HEK293 (cell line): ENCODE results near the gene LAG3.

Experiments used
- GLI2 ChIP-seq: fragments of 450-650 bp; formaldehyde crosslinking; IDR thresholded peaks from 2 replicates; pipeline ENCODE4; 2017; ENCODE audit warnings: missing biosample characterization, missing genetic modification characterization, low read depth, borderline replicate concordance
- KLF16 ChIP-seq: fragments of 450-650 bp; formaldehyde crosslinking; IDR thresholded peaks from 2 replicates; pipeline ENCODE4 v1.5.1; 2017; ENCODE audit warnings: missing biosample characterization, missing genetic modification characterization
- KLF17 ChIP-seq: fragments of 450-650 bp; formaldehyde crosslinking; IDR thresholded peaks from 2 replicates; pipeline ENCODE4 v1.5.1; 2016; ENCODE audit warnings: missing biosample characterization, missing genetic modification characterization
- REST ChIP-seq: fragments of 450-650 bp; formaldehyde crosslinking; IDR thresholded peaks from 2 replicates; pipeline ENCODE4 v1.5.1; 2016; ENCODE audit warnings: missing biosample characterization, missing genetic modification characterization
- ZBTB21 ChIP-seq: fragments of 450-650 bp; formaldehyde crosslinking; IDR thresholded peaks from 2 replicates; pipeline ENCODE4 v1.5.1; 2017; ENCODE audit warnings: missing biosample characterization, missing genetic modification characterization
- ZBTB26 ChIP-seq: fragments of 450-650 bp; formaldehyde crosslinking; optimal IDR thresholded peaks from 2 replicates; pipeline ENCODE3; 2016; ENCODE audit warnings: missing biosample characterization, mild to moderate bottlenecking, missing genetic modification characterization
- ZBTB8A ChIP-seq: fragments of 450-650 bp; formaldehyde crosslinking; IDR thresholded peaks from 2 replicates; pipeline ENCODE4 v1.5.1; 2016; ENCODE audit warnings: missing biosample characterization, missing genetic modification characterization
- ZFHX2 ChIP-seq: fragments of 450-650 bp; formaldehyde crosslinking; conservative IDR thresholded peaks from 2 replicates; pipeline ENCODE4 v1.5.1; 2016; ENCODE audit warnings: missing biosample characterization, missing genetic modification characterization
- ZFP3 ChIP-seq: fragments of 450-650 bp; formaldehyde crosslinking; IDR thresholded peaks from 2 replicates; pipeline ENCODE4 v1.5.1; 2016; ENCODE audit warnings: low read depth, missing biosample characterization, missing genetic modification characterization
- ZNF146 ChIP-seq: fragments of 450-650 bp; formaldehyde crosslinking; IDR thresholded peaks from 2 replicates; pipeline ENCODE4 v1.5.1; 2016; ENCODE audit warnings: missing biosample characterization, missing genetic modification characterization
- ZNF221 ChIP-seq: fragments of 450-650 bp; formaldehyde crosslinking; IDR thresholded peaks from 2 replicates; pipeline ENCODE4 v1.5.1; 2017; ENCODE audit warnings: missing biosample characterization, missing genetic modification characterization, borderline replicate concordance
- ZNF24 ChIP-seq: fragments of 450-650 bp; formaldehyde crosslinking; IDR thresholded peaks from 2 replicates; pipeline ENCODE4 v1.5.1; 2016; ENCODE audit warnings: missing biosample characterization, missing genetic modification characterization
- ZNF280C ChIP-seq: fragments of 450-650 bp; formaldehyde crosslinking; IDR thresholded peaks from 2 replicates; pipeline ENCODE4 v1.5.1; 2016; ENCODE audit warnings: missing biosample characterization, missing genetic modification characterization
- ZNF280D ChIP-seq: fragments of 450-650 bp; formaldehyde crosslinking; IDR thresholded peaks from 2 replicates; pipeline ENCODE4 v1.5.1; 2016; ENCODE audit warnings: missing biosample characterization, missing genetic modification characterization
- ZNF37A ChIP-seq: fragments of 450-650 bp; IDR thresholded peaks from 2 replicates; pipeline ENCODE4 v1.5.1; 2018; ENCODE audit warnings: missing biosample characterization, missing genetic modification characterization
- ZNF404 ChIP-seq: fragments of 450-650 bp; formaldehyde crosslinking; IDR thresholded peaks from 2 replicates; pipeline ENCODE4 v1.5.1; 2017; ENCODE audit warnings: missing biosample characterization, missing genetic modification characterization
- ZNF513 ChIP-seq: fragments of 450-650 bp; IDR thresholded peaks from 2 replicates; pipeline ENCODE4 v1.5.1; 2018; ENCODE audit warnings: missing biosample characterization, missing genetic modification characterization
- ZNF558 ChIP-seq: fragments of 450-650 bp; formaldehyde crosslinking; IDR thresholded peaks from 2 replicates; pipeline ENCODE4 v1.5.1; 2016; ENCODE audit warnings: missing biosample characterization, missing genetic modification characterization
- ZNF585B ChIP-seq: fragments of 450-650 bp; formaldehyde crosslinking; IDR thresholded peaks from 2 replicates; pipeline ENCODE4 v1.5.1; 2016; ENCODE audit warnings: missing biosample characterization, missing genetic modification characterization
- ZNF654 ChIP-seq: fragments of 450-650 bp; formaldehyde crosslinking; IDR thresholded peaks from 2 replicates; pipeline ENCODE4 v1.5.1; 2016; ENCODE audit warnings: low read depth, missing biosample characterization, missing genetic modification characterization
- ZNF677 ChIP-seq: fragments of 450-650 bp; IDR thresholded peaks from 2 replicates; pipeline ENCODE4 v1.5.0; 2018; ENCODE audit warnings: missing biosample characterization, mild to moderate bottlenecking, missing genetic modification characterization, moderate library complexity
- ZNF76 ChIP-seq: fragments of 450-650 bp; formaldehyde crosslinking; IDR thresholded peaks from 2 replicates; pipeline ENCODE4; 2016; ENCODE audit warnings: low read depth, missing biosample characterization, missing genetic modification characterization, borderline replicate concordance
- ZNF768 ChIP-seq: fragments of 450-650 bp; formaldehyde crosslinking; IDR thresholded peaks from 2 replicates; pipeline ENCODE4 v1.5.1; 2018; ENCODE audit warnings: missing biosample characterization, mild to moderate bottlenecking, missing genetic modification characterization
- ZSCAN4 ChIP-seq: fragments of 450-650 bp; formaldehyde crosslinking; IDR thresholded peaks from 2 replicates; pipeline ENCODE4 v1.5.1; 2017; ENCODE audit warnings: missing biosample characterization, missing genetic modification characterization
- ZXDB ChIP-seq: fragments of 450-650 bp; formaldehyde crosslinking; IDR thresholded peaks from 2 replicates; pipeline ENCODE4 v1.5.1; 2016; ENCODE audit warnings: missing biosample characterization, missing genetic modification characterization

LAG3 gene

GRCh38 chr12:6821591-6822425 is 49.5 kb downstream of the LAG3 start, which contains the start of gene GPR162 (continued):
- TF ChIP-seq KLF17 (tag by site-specific recombination) (peak; percentile 68), ZBTB8A (tag by site-specific recombination) (peak; percentile 24; the same call in 1 of the 2 replicates), ZNF221 (no peak), ZNF768 (tag by site-specific recombination) (no peak), REST (tag by site-specific recombination) (no peak), KLF16 (tag by site-specific recombination) (no peak), ZNF404 (no peak), ZNF24 (tag by site-specific recombination) (0 out of 2 replicates have a peak, but pooled peaks have one; percentile 32), ZNF280D (tag by site-specific recombination) (no peak), ZFP3 (tag by site-specific recombination) (no peak), ZNF513 (tag by site-specific recombination) (no peak), ZNF76 (tag by site-specific recombination) (peak; percentile 46), ZNF654 (tag by site-specific recombination) (no peak), ZNF280C (tag by site-specific recombination) (no peak), GLI2 (tag by site-specific recombination) (no peak), ZNF585B (tag by site-specific recombination) (no peak), ZNF558 (no peak), ZNF677 (no peak), ZNF37A (tag by site-specific recombination) (no peak), ZNF146 (tag by site-specific recombination) (no peak), ZBTB21 (no peak; the same call in 1 of the 2 replicates), ZFHX2 (peak; percentile 77), ZSCAN4 (tag by site-specific recombination) (no peak), ZBTB26 (peak; percentile 37), ZXDB (0 out of 2 replicates have a peak, but pooled peaks have one; percentile 13)
